Measurements from ENCODE around the gene SEMA3C. TPM values are rescaled to one million over a fixed set of nuclear protein-coding genes. Genes with fewer than 3 reads are reported as not detected.

The SEMA3C gene
- total RNA-seq, 2 experiments from 2014 or later = 0.08 TPM

DNA sequence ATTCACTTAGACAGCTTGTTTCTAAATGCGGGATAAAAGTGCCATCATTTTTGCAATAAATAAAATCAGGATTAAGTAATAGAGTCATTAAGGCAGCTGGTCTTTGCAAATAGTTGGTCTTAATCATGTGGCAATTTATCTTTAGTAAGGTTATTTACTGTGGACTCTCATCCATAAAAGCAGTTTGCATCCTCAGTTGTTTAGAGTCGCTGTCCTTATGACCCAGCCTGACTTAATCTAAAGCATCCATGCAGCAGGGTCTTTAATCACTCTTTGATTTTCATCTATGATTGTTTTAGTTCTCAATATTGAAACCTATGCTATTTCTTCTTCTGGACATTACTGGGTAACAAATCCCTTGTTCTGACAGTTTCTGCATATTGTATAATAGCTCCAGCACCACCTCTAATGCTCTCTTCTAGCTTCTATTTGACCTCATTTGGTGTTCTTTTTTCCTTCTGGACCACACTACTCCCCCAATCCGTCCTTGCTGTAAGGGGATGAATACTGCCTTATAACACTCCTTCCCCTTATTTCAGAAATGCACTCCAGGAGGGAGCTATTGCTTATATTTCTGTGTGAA lies 185.4 kb downstream of the SEMA3C start:
- Mint-ChIP-seq H3K27ac (no peak overlapping the region), H3K4me1 (ENCODE audit: low read depth) (no peaks in the 10 kb centered on the region), H3K27me3 (no peaks in the 10 kb centered on the region), H3K4me3 (no peak overlapping the region), H3K36me3 (ENCODE audit: low read depth) (no peaks in the 10 kb centered on the region), H3K9me3 (no peaks in the 10 kb centered on the region)
- H3K36me3 ChIP-seq (ENCODE audit: insufficient read depth, low read length) = no peaks in the 10 kb centered on the region
- ATAC-seq (ENCODE audit: poor library complexity) (no peak), DNase-seq (no peak)
- TF ChIP-seq CTCF (IDR thresholded peaks at IDR 0.05) = no peak
- H3K27me3 ChIP-seq (ENCODE audit: control insufficient read depth in 1 of 2, insufficient read depth in 2 of 2, low read length in 2 of 2) = no peaks in the 10 kb centered on the region
- intact Hi-C loops (cut with DNase I, micrococcal nuclease) = no loop called here
- no peaks in the 10 kb centered on the region for H3K9me3 ChIP-seq (ENCODE audit: control insufficient read depth in 1 of 2, insufficient read depth in 1 of 2, low read length in 2 of 2)
- POLR2A ChIA-PET = no interaction called here
- H3K4me1 ChIP-seq (ENCODE audit: insufficient read depth, low read length) = no peaks in the 10 kb centered on the region
- H3K27ac ChIP-seq (ENCODE audit: low read depth in 1 of 2, low read length in 2 of 2) = no peak overlapping the region
- CTCF ChIA-PET = no interaction called here
- no peak overlapping the region for H3K4me3 ChIP-seq (ENCODE audit: low read length)

DNA sequence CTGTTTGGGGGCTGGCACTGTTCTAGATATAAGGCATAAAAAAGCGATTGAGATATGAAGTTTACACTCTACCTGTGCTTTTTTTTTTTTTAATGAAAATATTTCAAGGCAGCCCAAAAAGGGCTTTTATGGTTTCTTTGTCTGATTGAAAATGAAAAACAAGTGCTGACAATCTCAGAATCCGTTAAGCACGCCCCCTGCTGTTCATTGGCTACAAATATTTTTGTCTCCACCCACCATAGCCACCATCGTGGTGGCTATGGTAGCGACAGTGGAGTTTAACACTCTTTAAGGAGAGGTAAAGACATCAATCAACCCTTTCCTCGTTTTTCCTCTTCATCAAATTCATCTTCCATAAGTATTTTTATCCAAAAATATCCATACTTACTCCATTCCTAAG lies 186.2 kb downstream of the SEMA3C start:
- POLR2A ChIA-PET = no interaction called here
- intact Hi-C loops (cut with DNase I, micrococcal nuclease) = no loop called here
- Mint-ChIP-seq H3K9me3 (no peaks in the 10 kb centered on the region), H3K27me3 (no peaks in the 10 kb centered on the region), H3K36me3 (ENCODE audit: low read depth) (no peaks in the 10 kb centered on the region), H3K4me3 (no peak overlapping the region), H3K27ac (no peak overlapping the region), H3K4me1 (ENCODE audit: low read depth) (no peaks in the 10 kb centered on the region)
- Histone ChIP-seq H3K27me3 (ENCODE audit: control insufficient read depth in 1 of 2, insufficient read depth in 2 of 2, low read length in 2 of 2) (no peaks in the 10 kb centered on the region), H3K9me3 (ENCODE audit: control insufficient read depth in 1 of 2, insufficient read depth in 1 of 2, low read length in 2 of 2) (no peaks in the 10 kb centered on the region), H3K4me3 (ENCODE audit: low read length) (no peak overlapping the region), H3K36me3 (ENCODE audit: insufficient read depth, low read length) (no peaks in the 10 kb centered on the region), H3K4me1 (ENCODE audit: insufficient read depth, low read length) (no peaks in the 10 kb centered on the region), H3K27ac (ENCODE audit: low read depth in 1 of 2, low read length in 2 of 2) (no peak overlapping the region)
- TF ChIP-seq CTCF (IDR thresholded peaks at IDR 0.05) = no peak
- ATAC-seq (ENCODE audit: poor library complexity) = no peak
- no peak for DNase-seq
- CTCF ChIA-PET = no interaction called here

- POLR2A ChIA-PET = no interaction called here
- Histone ChIP-seq H3K27me3 (ENCODE audit: control insufficient read depth in 1 of 2, insufficient read depth in 2 of 2, low read length in 2 of 2) (no peaks in the 10 kb centered on the region), H3K9me3 (ENCODE audit: control insufficient read depth in 1 of 2, insufficient read depth in 1 of 2, low read length in 2 of 2) (no peaks in the 10 kb centered on the region), H3K27ac (ENCODE audit: low read depth in 1 of 2, low read length in 2 of 2) (no peak overlapping the region), H3K4me3 (ENCODE audit: low read length) (no peak overlapping the region), H3K36me3 (ENCODE audit: insufficient read depth, low read length) (no peaks in the 10 kb centered on the region), H3K4me1 (ENCODE audit: insufficient read depth, low read length) (no peaks in the 10 kb centered on the region)
- CTCF ChIA-PET = no interaction called here
- ATAC-seq (ENCODE audit: poor library complexity) (no peak), DNase-seq (no peak)
- Mint-ChIP-seq H3K9me3 (no peaks in the 10 kb centered on the region), H3K4me1 (ENCODE audit: low read depth) (no peaks in the 10 kb centered on the region), H3K27me3 (no peaks in the 10 kb centered on the region), H3K27ac (no peak overlapping the region), H3K4me3 (no peak overlapping the region), H3K36me3 (ENCODE audit: low read depth) (no peaks in the 10 kb centered on the region)
- intact Hi-C loops (cut with DNase I, micrococcal nuclease) = no loop called here
- TF ChIP-seq CTCF (IDR thresholded peaks at IDR 0.05) = no peak
Observed at GRCh38 chr7:80731281-80731680, 187.6 kb downstream of the SEMA3C start.

Data from CD4-positive, alpha-beta T cell (primary cell).